ENCODE data around the gene KCNK17. TPM values are rescaled to one million over a fixed set of nuclear protein-coding genes. Genes with fewer than 3 reads are reported as not detected.

The KCNK17 gene
- total and polyA plus RNA-seq, 2 of the 8 experiments (the other 6 are each of a cell fraction or from before 2014, with no cell fraction given), result 2.9 to 3.4 TPM

DNA sequence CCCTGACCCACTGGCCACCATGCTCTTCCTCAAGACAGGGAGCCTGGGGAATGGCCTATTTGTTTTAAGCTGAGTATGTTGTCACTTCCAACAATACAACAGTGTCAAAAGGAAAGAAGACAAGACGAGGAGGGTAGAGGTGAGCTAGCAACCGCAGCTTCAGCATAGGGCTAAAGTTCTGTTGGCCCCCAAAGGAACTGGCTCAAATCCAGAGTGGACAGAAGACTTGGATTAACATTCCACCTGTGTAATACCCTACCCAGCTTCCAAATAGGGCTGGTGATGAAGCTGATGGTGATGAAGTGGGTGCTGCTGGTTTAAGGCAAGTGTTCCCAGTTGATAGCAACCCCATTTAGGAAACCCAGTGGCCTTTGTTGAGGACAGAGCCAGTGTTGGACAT is 53.3 kb downstream of the KCNK17 start:
- Histone ChIP-seq H4K20me1 (replicated peaks in 1 of 2; ENCODE audit: control insufficient read depth in 1 of 2, insufficient read depth in 2 of 2, low read length in 2 of 2) (no peaks in the 10 kb centered on the region), H2BK20ac (ENCODE audit: low read length) (peak overlapping the region; percentile 16), H3K4ac (replicated peaks; ENCODE audit: insufficient read length, low read depth, low read length) (peak overlapping the region; percentile 58), H3K9ac (replicated peaks in 1 of 4; ENCODE audit: extremely low read depth in 1 of 4, low read depth in 3 of 4, low read length in 3 of 4) (no peak overlapping the region), H2BK12ac (ENCODE audit: low read depth, low read length) (peak overlapping the region; percentile 76), H3K79me1 (ENCODE audit: low read depth, low read length) (no peaks in the 10 kb centered on the region), H4K91ac (replicated peaks; ENCODE audit: insufficient read length, low read length) (peak overlapping the region; percentile 84), H2AK5ac (ENCODE audit: low read depth, low read length) (peak overlapping the region; percentile 84), H3K36me3 (ENCODE audit: control insufficient read depth in 2 of 4, insufficient read depth in 4 of 4, low read length in 3 of 4) (no peaks in the 10 kb centered on the region), H4K8ac (ENCODE audit: extremely low read depth, insufficient read depth, low read length) (no peak overlapping the region), H3K4me1 (replicated peaks in 1 of 4; ENCODE audit: control insufficient read depth in 3 of 4, insufficient read depth in 4 of 4, low read length in 3 of 4) (peaks cover 0 to 11% (median 6%) of the 10 kb centered on the region in 4 experiments; a peak in 4 of 7 replicates), H3K4me2 (ENCODE audit: insufficient read depth in 1 of 2, low read depth in 2 of 2, low read length in 2 of 2) (no peak overlapping the region), H4K5ac (ENCODE audit: insufficient read length, low read depth, low read length) (no peak overlapping the region), H3K27me3 (replicated peaks in 1 of 4; ENCODE audit: control insufficient read depth in 3 of 4, extremely low read depth in 1 of 4, insufficient read depth in 3 of 4, low read length in 3 of 4) (no peaks in the 10 kb centered on the region), H3K9me3 (ENCODE audit: insufficient read depth in 2 of 2, low read depth in 1 of 2, low read length in 1 of 2) (no peaks in the 10 kb centered on the region), H3K18ac (ENCODE audit: extremely low read depth, low read length) (peak overlapping the region; percentile 55; the same call in 1 of the 2 replicates), H3K4me3 (ENCODE audit: extremely low read depth in 1 of 4, insufficient read depth in 2 of 4, low read depth in 3 of 4, low read length in 4 of 4) (no peak overlapping the region), H3K79me2 (ENCODE audit: control insufficient read depth in 1 of 2, insufficient read depth in 2 of 2, low read length in 2 of 2) (no peaks in the 10 kb centered on the region), H3K14ac (ENCODE audit: insufficient read length) (no peak overlapping the region), H2BK120ac (replicated peaks; ENCODE audit: low read depth, low read length) (peak overlapping the region; percentile 25), H2AFZ (ENCODE audit: low read length) (no peak overlapping the region), H3K56ac (replicated peaks; ENCODE audit: insufficient read length, low read depth, low read length) (no peak overlapping the region), H3K23me2 (ENCODE audit: low read depth, low read length) (no peaks in the 10 kb centered on the region), H2BK15ac (ENCODE audit: low read length) (peak overlapping the region; percentile 3; the same call in 1 of the 2 replicates), H2BK5ac (ENCODE audit: low read depth, low read length) (peak overlapping the region; percentile 67; the same call in 1 of the 2 replicates), H3K27ac (ENCODE audit: low read depth, low read length) (no peak overlapping the region), H3K23ac (ENCODE audit: insufficient read length) (no peak overlapping the region)
- ChIA-PET CTCF (ENCODE audit: partially characterized antibody) (interaction anchor here (1.5 to 4.3 kb wide), 4 partner anchors 33 to 70 kb away, joined by 4 to 36 read pairs (median 10); partner anchors contain the start of gene KCNK5), POLR2A (ENCODE audit: partially characterized antibody) (no interaction called here)
- FAIRE-seq (no peak), DNase-seq (ENCODE audit: low read depth in 1 of 2, low spot score in 2 of 2) (no peak)
- WGBS, 2 experiments (ENCODE audit: extremely low coverage in 1 of 2, insufficient coverage in 1 of 2, insufficient read length in 1 of 2, insufficient replicate concordance in 2 of 2, low coverage in 1 of 2, low lambda C conversion rate in 2 of 2, missing lambda C conversion rate in 1 of 2), result 82% methylated on average over 2 of the region's 2 CpGs; no CpG with 5 or more reads in 1 of the 2 experiments
- TF ChIP-seq HDAC6 (IDR thresholded peaks at IDR 0.05; ENCODE audit: low read depth, low read length) (no peak), TAF1 (IDR thresholded peaks at IDR 0.05; ENCODE audit: low read depth, low read length) (no peak), CHD1 (IDR thresholded peaks at IDR 0.05; ENCODE audit: low read depth, low read length) (no peak), FOSL1 (IDR thresholded peaks at IDR 0.05; ENCODE audit: insufficient read depth, low read depth, low read length) (no peak), CTBP2 (IDR thresholded peaks at IDR 0.05; ENCODE audit: borderline replicate concordance, insufficient read depth, insufficient read length, low read length) (no peak), POLR2A (IDR thresholded peaks at IDR 0.05; ENCODE audit: control extremely low read depth in 1 of 2, low read depth in 2 of 2, low read length in 2 of 2) (no peak), CHD2 (IDR thresholded peaks at IDR 0.05; ENCODE audit: low read length) (no peak), JUN (IDR thresholded peaks at IDR 0.05; ENCODE audit: low read depth, low read length) (no peak), RNF2 (IDR thresholded peaks at IDR 0.05; ENCODE audit: borderline replicate concordance, low read depth, low read length, missing control alignments, poor library complexity, severe bottlenecking) (no peak)
- TF ChIP-seq, protein P1, sequence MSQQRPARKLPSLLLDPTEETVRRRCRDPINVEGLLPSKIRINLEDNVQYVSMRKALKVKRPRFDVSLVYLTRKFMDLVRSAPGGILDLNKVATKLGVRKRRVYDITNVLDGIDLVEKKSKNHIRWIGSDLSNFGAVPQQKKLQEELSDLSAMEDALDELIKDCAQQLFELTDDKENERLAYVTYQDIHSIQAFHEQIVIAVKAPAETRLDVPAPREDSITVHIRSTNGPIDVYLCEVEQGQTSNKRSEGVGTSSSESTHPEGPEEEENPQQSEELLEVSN (IDR thresholded peaks at IDR 0.05), result no peak
- TF ChIP-seq, protein P2, sequence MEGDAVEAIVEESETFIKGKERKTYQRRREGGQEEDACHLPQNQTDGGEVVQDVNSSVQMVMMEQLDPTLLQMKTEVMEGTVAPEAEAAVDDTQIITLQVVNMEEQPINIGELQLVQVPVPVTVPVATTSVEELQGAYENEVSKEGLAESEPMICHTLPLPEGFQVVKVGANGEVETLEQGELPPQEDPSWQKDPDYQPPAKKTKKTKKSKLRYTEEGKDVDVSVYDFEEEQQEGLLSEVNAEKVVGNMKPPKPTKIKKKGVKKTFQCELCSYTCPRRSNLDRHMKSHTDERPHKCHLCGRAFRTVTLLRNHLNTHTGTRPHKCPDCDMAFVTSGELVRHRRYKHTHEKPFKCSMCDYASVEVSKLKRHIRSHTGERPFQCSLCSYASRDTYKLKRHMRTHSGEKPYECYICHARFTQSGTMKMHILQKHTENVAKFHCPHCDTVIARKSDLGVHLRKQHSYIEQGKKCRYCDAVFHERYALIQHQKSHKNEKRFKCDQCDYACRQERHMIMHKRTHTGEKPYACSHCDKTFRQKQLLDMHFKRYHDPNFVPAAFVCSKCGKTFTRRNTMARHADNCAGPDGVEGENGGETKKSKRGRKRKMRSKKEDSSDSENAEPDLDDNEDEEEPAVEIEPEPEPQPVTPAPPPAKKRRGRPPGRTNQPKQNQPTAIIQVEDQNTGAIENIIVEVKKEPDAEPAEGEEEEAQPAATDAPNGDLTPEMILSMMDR (IDR thresholded peaks at IDR 0.05; ENCODE audit: control extremely low read depth in 1 of 3, insufficient read depth in 1 of 3, low read depth in 1 of 3, low read length in 3 of 3), result no peak

All from H1 (cell line).